Activated naive CD8-positive, alpha-beta T cell treated with anti-CD3 and anti-CD28 coated beads, Interleukin-2, amount 10 ng/mL, durations not matched to agents 7 days and 5 days (primary cell): ENCODE results near the gene ARHGEF17. TPM values are rescaled to one million over a fixed set of nuclear protein-coding genes. Genes with fewer than 3 reads are reported as not detected.

Experiments
- ATAC-seq: fragments of 150-1000 bp; cut with Tn5 transposase; one replicate; pipeline ENCODE4 v1.10.0; 2021; ENCODE audit warnings: low read depth, moderate library complexity
- POLR2A ChIA-PET: fragments of 350-600 bp; sonication (Branson Sonifier 250); formaldehyde crosslinking; loops from one replicate; lab custom pipeline; 2021; ENCODE audit warnings: antibody characterized with exemption; lab: Charles Lee
- DNase-seq: peaks from one replicate; pipeline ENCODE4 v3.0.0; 2021
- H3K27ac Mint-ChIP-seq: one replicate; pipeline ENCODE4 v1.8.0; 2022; ENCODE audit warnings: mild to moderate bottlenecking, mixed read lengths
- H3K27me3 Mint-ChIP-seq: one replicate; pipeline ENCODE4 v1.8.0; 2022; ENCODE audit warnings: mild to moderate bottlenecking, moderate library complexity, mixed read lengths
- H3K36me3 Mint-ChIP-seq: one replicate; pipeline ENCODE4 v1.8.0; 2021; ENCODE audit warnings: mild to moderate bottlenecking, mixed read lengths
- H3K4me1 Mint-ChIP-seq: one replicate; pipeline ENCODE4 v1.8.0; 2021; ENCODE audit warnings: mixed read lengths
- H3K4me3 Mint-ChIP-seq: one replicate; pipeline ENCODE4 v1.8.0; 2022; ENCODE audit warnings: mild to moderate bottlenecking, moderate library complexity, mixed read lengths
- H3K9me3 Mint-ChIP-seq: one replicate; pipeline ENCODE4 v1.8.0; 2021; ENCODE audit warnings: mixed read lengths
- total RNA-seq, 2 experiments: library from RNA; stranded (reverse); gene quantifications; one replicate each; pipeline ENCODE4 v1.2.3, GENCODE V29; 2021

ARHGEF17 gene
- total RNA-seq, 2 experiments from 2014 or later: not detected

- Mint-ChIP-seq H3K9me3 (no peaks in the 10 kb centered on the region), H3K4me1 (peaks cover 9% of the 10 kb centered on the region), H3K27ac (no peak overlapping the region), H3K4me3 (no peak overlapping the region), H3K27me3 (no peaks in the 10 kb centered on the region), H3K36me3 (no peaks in the 10 kb centered on the region)
- no peak for DNase-seq
- POLR2A ChIA-PET: interaction anchor here (0.6 kb wide), 1 partner anchor 524 kb away, joined by 3 read pairs; no protein-coding TSS in a partner anchor
- ATAC-seq: no peak
Measured at GRCh38 chr11:73327812-73328364, 19.8 kb downstream of the ARHGEF17 start.

GRCh38 chr11:73330569-73331093, 22.6 kb downstream of the ARHGEF17 start:
- no peak for ATAC-seq
- no peak for DNase-seq
- H3K36me3 Mint-ChIP-seq: no peaks in the 10 kb centered on the region
- H3K27ac Mint-ChIP-seq: no peak overlapping the region
- POLR2A ChIA-PET: no interaction called here
- H3K9me3 Mint-ChIP-seq: no peaks in the 10 kb centered on the region
- H3K4me1 Mint-ChIP-seq: peaks cover 7% of the 10 kb centered on the region
- H3K4me3 Mint-ChIP-seq: no peak overlapping the region
- peaks cover 3% of the 10 kb centered on the region for H3K27me3 Mint-ChIP-seq

GRCh38 chr11:73331138-73331916, 23.3 kb downstream of the ARHGEF17 start:
- H3K36me3 Mint-ChIP-seq: no peaks in the 10 kb centered on the region
- no peaks in the 10 kb centered on the region for H3K9me3 Mint-ChIP-seq
- H3K27me3 Mint-ChIP-seq: peaks cover 3% of the 10 kb centered on the region
- H3K4me3 Mint-ChIP-seq: no peak overlapping the region
- ATAC-seq (no peak), DNase-seq (no peak)
- POLR2A ChIA-PET: no interaction called here
- H3K4me1 Mint-ChIP-seq: peaks cover 8% of the 10 kb centered on the region
- no peak overlapping the region for H3K27ac Mint-ChIP-seq

- no peak for ATAC-seq
- H3K4me1 Mint-ChIP-seq: peaks cover 5% of the 10 kb centered on the region
- peaks cover 10% of the 10 kb centered on the region for H3K27me3 Mint-ChIP-seq
- H3K9me3 Mint-ChIP-seq: no peaks in the 10 kb centered on the region
- DNase-seq: no peak
- no peak overlapping the region for H3K4me3 Mint-ChIP-seq
- no peak overlapping the region for H3K27ac Mint-ChIP-seq
- no peaks in the 10 kb centered on the region for H3K36me3 Mint-ChIP-seq
- POLR2A ChIA-PET: no interaction called here
Measured at GRCh38 chr11:73333173-73333572, 25.1 kb downstream of the ARHGEF17 start.

- Mint-ChIP-seq H3K27me3 (peaks cover 10% of the 10 kb centered on the region), H3K9me3 (no peaks in the 10 kb centered on the region), H3K4me1 (peaks cover 5% of the 10 kb centered on the region), H3K36me3 (no peaks in the 10 kb centered on the region), H3K27ac (no peak overlapping the region), H3K4me3 (no peak overlapping the region)
- no peak for ATAC-seq
- POLR2A ChIA-PET: no interaction called here
- no peak for DNase-seq
Measured at GRCh38 chr11:73333640-73334383, 25.7 kb downstream of the ARHGEF17 start.

- POLR2A ChIA-PET: interaction anchor here (0.8 to 2.0 kb wide), 2 partner anchors 12 to 27 kb away, joined by 3 to 6 read pairs; partner anchors contain the start of gene ARHGEF17
- Mint-ChIP-seq H3K4me3 (no peak overlapping the region), H3K4me1 (peaks cover 5% of the 10 kb centered on the region), H3K27ac (no peak overlapping the region), H3K9me3 (no peaks in the 10 kb centered on the region), H3K27me3 (peaks cover 10% of the 10 kb centered on the region), H3K36me3 (no peaks in the 10 kb centered on the region)
- ATAC-seq (no peak), DNase-seq (no peak)
Measured at GRCh38 chr11:73334384-73335203, 26.5 kb downstream of the ARHGEF17 start.

- Mint-ChIP-seq H3K4me3 (no peak overlapping the region), H3K36me3 (no peaks in the 10 kb centered on the region), H3K27me3 (peaks cover 10% of the 10 kb centered on the region), H3K4me1 (peaks cover 5% of the 10 kb centered on the region), H3K9me3 (no peaks in the 10 kb centered on the region), H3K27ac (no peak overlapping the region)
- POLR2A ChIA-PET: interaction anchor here (0.8 to 2.0 kb wide), 3 partner anchors 13 to 28 kb away, joined by 3 to 6 read pairs (median 4); partner anchors contain the start of gene ARHGEF17
- peak; percentile 58 for ATAC-seq
- peak; percentile 84 for DNase-seq
Measured at GRCh38 chr11:73335204-73335923, 27.3 kb downstream of the ARHGEF17 start.

GRCh38 chr11:73337846-73338245, 29.8 kb downstream of the ARHGEF17 start:
- Mint-ChIP-seq H3K9me3 (no peaks in the 10 kb centered on the region), H3K4me1 (peaks cover 5% of the 10 kb centered on the region), H3K4me3 (no peak overlapping the region), H3K36me3 (no peaks in the 10 kb centered on the region), H3K27me3 (peaks cover 10% of the 10 kb centered on the region), H3K27ac (no peak overlapping the region)
- no peak for ATAC-seq
- no peak for DNase-seq
- POLR2A ChIA-PET: interaction anchor here (1.5 kb wide), 1 partner anchor 30 kb away, joined by 4 read pairs; the partner anchor contains the start of gene ARHGEF17

- H3K4me3 Mint-ChIP-seq: no peak overlapping the region
- POLR2A ChIA-PET: interaction anchor here (1.5 kb wide), 1 partner anchor 31 kb away, joined by 4 read pairs; the partner anchor contains the start of gene ARHGEF17
- no peaks in the 10 kb centered on the region for H3K9me3 Mint-ChIP-seq
- no peak for DNase-seq
- H3K27ac Mint-ChIP-seq: no peak overlapping the region
- no peak for ATAC-seq
- no peaks in the 10 kb centered on the region for H3K36me3 Mint-ChIP-seq
- H3K27me3 Mint-ChIP-seq: peaks cover 10% of the 10 kb centered on the region
- H3K4me1 Mint-ChIP-seq: peaks cover 5% of the 10 kb centered on the region
Measured at GRCh38 chr11:73338279-73338678, 30.2 kb downstream of the ARHGEF17 start.

- DNase-seq (no peak), ATAC-seq (no peak)
- Mint-ChIP-seq H3K27me3 (peaks cover 6% of the 10 kb centered on the region), H3K4me1 (peaks cover 4% of the 10 kb centered on the region), H3K4me3 (no peak overlapping the region), H3K27ac (no peak overlapping the region), H3K9me3 (no peaks in the 10 kb centered on the region), H3K36me3 (no peaks in the 10 kb centered on the region)
- POLR2A ChIA-PET: no interaction called here
Measured at GRCh38 chr11:73340164-73340563, 32.1 kb downstream of the ARHGEF17 start.

- Mint-ChIP-seq H3K27me3 (peaks cover 3% of the 10 kb centered on the region), H3K4me1 (no peaks in the 10 kb centered on the region), H3K9me3 (no peaks in the 10 kb centered on the region), H3K36me3 (no peaks in the 10 kb centered on the region), H3K4me3 (no peak overlapping the region), H3K27ac (no peak overlapping the region)
- ATAC-seq (no peak), DNase-seq (no peak)
- POLR2A ChIA-PET: no interaction called here
Measured at GRCh38 chr11:73342633-73343032, 34.6 kb downstream of the ARHGEF17 start.
